ENCODE data around the gene VAC14. TPM values are rescaled to one million over a fixed set of nuclear protein-coding genes. Genes with fewer than 3 reads are reported as not detected.

Gene VAC14
- total and polyA plus RNA-seq, 2 experiments from 2014 or later, result 42.3 to 77.7 TPM

DNA sequence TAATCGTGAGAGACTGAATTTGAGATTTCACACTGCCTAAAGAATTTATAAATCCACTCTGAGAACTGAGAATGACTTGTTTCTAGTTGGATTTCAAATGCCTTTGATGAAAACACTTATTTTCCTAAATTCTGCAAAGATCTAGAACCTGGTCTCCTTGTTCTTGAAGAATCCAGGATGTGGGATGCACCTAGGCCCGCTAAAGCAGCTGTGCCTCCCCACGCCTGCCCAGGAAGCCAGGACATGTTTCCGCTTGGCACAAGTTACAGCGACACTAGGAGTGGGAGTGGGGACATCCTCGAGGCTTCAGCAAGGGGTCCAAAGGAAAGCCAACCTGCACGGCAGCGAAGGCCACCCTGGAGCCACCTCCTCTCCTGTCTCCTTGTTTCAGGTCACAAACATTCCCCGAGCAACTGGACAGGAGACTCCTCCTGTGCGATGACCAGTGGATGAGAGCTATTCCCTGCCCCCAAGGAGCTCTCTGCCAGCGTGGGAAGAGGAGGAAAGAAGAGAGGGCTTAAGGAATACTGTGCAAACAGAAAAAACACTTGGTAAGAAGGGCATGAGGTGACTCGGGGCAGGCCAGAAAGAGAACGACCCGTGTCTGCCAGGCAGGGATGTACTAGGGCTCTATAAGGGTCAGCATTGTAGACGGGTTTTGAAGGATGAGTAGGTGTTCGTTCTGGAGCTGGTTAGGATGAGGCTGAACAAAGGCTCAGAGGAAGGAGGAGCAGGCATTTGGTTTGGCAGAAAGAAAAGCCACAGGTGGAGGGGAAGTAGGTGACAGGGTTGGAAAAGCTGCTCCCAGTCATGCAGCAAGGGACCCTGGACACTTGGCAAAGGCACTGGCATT is 11.1 kb downstream of the VAC14 start:
- Mint-ChIP-seq H3K27ac (no peak overlapping the region; the same call in 1 of the 2 replicates), H3K36me3 (ENCODE audit: low read depth) (peaks cover 6% of the 10 kb centered on the region), H3K4me3 (no peak overlapping the region), H3K4me1 (peaks cover 25% of the 10 kb centered on the region), H3K27me3 (ENCODE audit: insufficient read depth, low read depth, poor library complexity) (peaks cover 20% of the 10 kb centered on the region), H3K9me3 (no peaks in the 10 kb centered on the region)
- H3K27me3 ChIP-seq (ENCODE audit: insufficient read depth), result no peaks in the 10 kb centered on the region
- DNase-seq (ENCODE audit: low spot score) (no peak), ATAC-seq (no peak)
- peaks cover 47% of the 10 kb centered on the region for H3K79me2 ChIP-seq (replicated peaks; ENCODE audit: insufficient read depth)
- peaks cover 7% of the 10 kb centered on the region; the same call in 1 of the 2 replicates for H3K36me3 ChIP-seq (ENCODE audit: insufficient read depth)
- H3K4me3 ChIP-seq, result no peak overlapping the region
- TF ChIP-seq JUNB (IDR thresholded peaks at IDR 0.05; ENCODE audit: unreplicated experiment), result no peak
- TF ChIP-seq CREB1 (CRISPR knock-in tag; IDR thresholded peaks at IDR 0.05; ENCODE audit: low read depth), result no peak
- no peak for TF ChIP-seq ZNF114 (CRISPR knock-in tag; IDR thresholded peaks at IDR 0.05)
- no peak for TF ChIP-seq NANOG (IDR thresholded peaks at IDR 0.05; ENCODE audit: borderline replicate concordance)
- TF ChIP-seq EZH2phosphoT487 (IDR thresholded peaks at IDR 0.05; ENCODE audit: unreplicated experiment), result no peak
- no peak for TF ChIP-seq EZH2 (IDR thresholded peaks at IDR 0.05; ENCODE audit: low read depth, unreplicated experiment)
- no peak for TF ChIP-seq ETS1 (IDR thresholded peaks at IDR 0.05)
- no peak for TF ChIP-seq ZNF331 (CRISPR knock-in tag; IDR thresholded peaks at IDR 0.05; ENCODE audit: low read depth)
- no peak for TF ChIP-seq POLR2AphosphoS5 (IDR thresholded peaks at IDR 0.05; ENCODE audit: low read depth)
- TF ChIP-seq CTCF (conservative IDR thresholded peaks at IDR 0.05; ENCODE audit: low read depth in 2 of 2), result no peak
- no peak for TF ChIP-seq STAT1 (IDR thresholded peaks at IDR 0.05; ENCODE audit: unreplicated experiment)
- TF ChIP-seq REST (IDR thresholded peaks at IDR 0.05; ENCODE audit: unreplicated experiment), result no peak
- H3K27ac ChIP-seq (ENCODE audit: low read depth), result no peak overlapping the region
- H3F3A ChIP-seq (replicated peaks; ENCODE audit: low read depth), result no peaks in the 10 kb centered on the region
- peaks cover 8% of the 10 kb centered on the region; the same call in 1 of the 2 replicates for H3K4me1 ChIP-seq (ENCODE audit: insufficient read depth)
- H4K20me1 ChIP-seq (replicated peaks; ENCODE audit: insufficient read depth), result peaks cover 39% of the 10 kb centered on the region
- no peak overlapping the region for H3K4me2 ChIP-seq
- no peaks in the 10 kb centered on the region for H3K9me2 ChIP-seq (ENCODE audit: insufficient read depth)
- no peak overlapping the region for H2AFZ ChIP-seq

Data from GM23338 (cell line).